GM21529 (cell line): ENCODE measurements around the gene RASL10A.

Experiments
- ATAC-seq: cut with Tn5 transposase; IDR thresholded peaks from one replicate; pipeline ENCODE4 v1.9.1; 2021; ENCODE audit not compliant: unreplicated experiment

The RASL10A gene

DNA sequence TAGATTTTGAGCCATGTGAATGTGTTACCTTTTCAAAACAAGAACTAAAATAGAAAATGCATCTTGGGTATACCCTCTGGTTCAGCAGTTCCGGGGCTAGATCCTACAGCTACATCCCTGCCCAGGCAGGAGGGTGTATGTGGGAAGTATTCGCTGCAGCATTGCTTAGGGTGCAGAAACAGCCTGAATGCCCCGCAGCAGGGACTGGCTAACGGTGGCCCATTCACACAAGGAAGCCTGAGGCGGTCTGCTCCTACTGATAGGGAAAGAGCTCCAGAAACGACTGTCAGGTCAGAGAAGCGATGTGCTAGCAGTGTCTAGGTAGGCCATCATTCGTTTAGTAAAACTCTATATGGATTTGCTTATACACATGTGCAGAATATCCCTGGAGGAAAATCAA lies 9.9 kb upstream of the RASL10A start:
- no peak for ATAC-seq

- no peak for ATAC-seq
Observed at GRCh38 chr22:29323641-29324040, 8.1 kb upstream of the RASL10A start.

DNA sequence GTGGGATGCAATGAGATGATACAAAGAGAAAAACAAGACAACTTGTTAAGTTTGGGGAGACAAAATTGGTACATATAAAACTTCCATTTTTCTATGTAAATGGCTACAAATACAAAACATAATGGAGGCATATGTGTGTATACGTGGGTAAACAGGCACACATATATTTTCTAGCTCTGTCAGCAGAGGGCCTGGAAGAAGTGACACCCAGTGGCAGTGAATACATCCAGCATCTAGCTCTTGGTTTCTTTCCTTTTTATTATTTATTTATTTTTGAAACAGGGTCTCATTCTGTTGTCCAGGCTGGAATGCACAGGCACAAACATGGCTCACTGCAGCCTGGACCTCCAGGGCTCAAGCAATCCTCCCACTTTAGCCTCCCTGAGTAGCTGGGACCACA lies 5.0 kb upstream of the RASL10A start:
- no peak for ATAC-seq

DNA sequence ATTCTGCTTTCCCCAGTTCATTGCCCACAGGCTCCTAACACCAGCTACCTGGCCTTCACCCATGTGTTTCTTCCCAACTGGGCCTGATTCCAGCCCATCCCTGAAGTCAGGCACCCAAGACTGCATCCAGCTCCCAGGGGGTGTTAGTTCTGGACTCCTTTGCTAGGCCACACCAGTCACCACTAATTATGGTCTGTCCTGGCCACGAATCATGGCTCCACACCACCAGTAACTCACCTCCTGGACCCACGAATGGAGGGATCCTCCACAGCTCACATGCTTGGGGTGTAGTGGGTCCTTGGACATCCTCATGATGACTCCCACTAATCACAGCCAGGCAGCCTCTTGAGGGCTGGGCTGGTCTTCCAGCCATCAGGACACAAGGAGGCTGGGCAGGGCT lies 3.6 kb upstream of the RASL10A start:
- no peak for ATAC-seq

- no peak for ATAC-seq
Observed at GRCh38 chr22:29317827-29318454, 2.4 kb upstream of the RASL10A start.

- no peak for ATAC-seq
Observed at GRCh38 chr22:29316141-29316828, 788 bp upstream of the RASL10A start.

DNA sequence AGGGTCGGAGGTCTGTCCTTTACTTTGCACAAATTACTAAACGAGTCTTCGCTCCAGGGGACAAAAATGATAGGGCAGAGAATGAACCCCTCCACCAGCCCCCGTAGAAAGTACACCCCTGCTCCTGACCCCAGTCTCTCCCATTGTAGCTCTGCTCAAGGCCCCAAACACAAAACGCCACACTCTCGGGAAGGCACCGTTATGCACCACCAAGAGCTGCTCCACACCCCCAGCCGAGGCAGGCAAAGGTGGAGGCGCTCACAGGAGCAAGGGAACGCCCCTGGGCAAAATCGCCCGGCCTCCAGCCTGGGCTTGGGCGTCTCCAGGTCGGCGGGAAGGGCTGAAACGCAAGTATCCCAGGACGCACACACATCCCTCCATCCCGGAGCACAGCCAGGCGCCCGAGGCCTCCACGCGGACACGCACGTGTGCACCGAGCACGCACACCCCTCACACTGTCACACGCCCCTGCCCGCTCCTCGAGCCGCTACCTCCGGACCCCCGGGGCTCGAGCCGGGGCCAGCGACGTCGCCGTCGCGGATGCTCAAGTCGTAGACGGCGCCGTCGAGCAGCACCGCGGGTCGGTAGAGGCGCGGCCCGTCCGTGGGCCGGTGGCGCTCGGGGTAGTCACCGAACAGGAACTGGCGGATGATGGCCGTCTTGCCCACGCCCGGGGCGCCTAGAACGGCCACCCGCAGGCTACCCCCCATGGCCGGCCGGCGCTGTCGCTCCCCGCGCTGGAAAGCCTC lies 786 bp downstream of the RASL10A start:
- no peak for ATAC-seq

DNA sequence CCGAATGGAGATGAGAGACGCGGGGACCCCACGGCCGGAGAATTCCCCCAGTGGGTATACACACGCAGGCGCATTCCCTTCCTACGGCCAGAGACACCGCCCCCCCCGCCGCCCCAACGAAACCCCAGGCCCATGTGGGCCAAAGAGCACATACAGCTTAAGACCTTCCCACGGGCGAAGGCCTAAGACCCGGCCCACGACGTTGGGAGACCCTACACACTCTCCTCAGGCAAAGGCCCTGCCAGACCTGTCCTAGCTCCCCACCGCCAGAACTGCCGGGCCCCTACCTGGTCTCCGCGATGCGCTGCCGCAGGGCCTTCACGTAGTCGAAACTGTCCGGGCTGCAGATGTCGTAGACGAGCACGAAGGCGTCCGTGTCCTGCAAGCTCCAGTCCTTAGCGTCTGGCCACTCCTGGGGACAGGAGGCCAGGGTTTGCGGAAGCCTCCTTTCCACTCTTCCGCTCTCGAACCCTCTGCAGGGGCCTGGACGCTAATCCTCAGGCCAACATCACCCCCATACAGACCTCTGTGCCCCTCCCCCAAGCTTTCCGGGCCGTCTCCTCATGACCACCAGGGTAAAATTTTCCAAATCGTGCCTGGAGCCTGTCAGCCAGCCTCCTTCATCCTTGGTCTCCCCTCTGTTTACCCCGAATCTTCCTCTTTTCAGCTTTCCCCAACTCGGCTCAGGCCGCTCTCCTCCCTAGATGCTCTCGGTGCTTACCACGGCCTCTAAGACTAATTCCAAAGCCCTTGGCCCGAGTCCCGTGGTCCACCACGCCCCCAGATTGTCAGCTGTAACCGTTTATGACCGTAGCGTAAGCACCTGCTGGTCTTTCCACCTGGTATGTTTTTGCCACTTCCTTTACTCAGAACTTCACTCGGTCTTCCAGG lies 1.7 kb downstream of the RASL10A start:
- ATAC-seq: no peak

DNA sequence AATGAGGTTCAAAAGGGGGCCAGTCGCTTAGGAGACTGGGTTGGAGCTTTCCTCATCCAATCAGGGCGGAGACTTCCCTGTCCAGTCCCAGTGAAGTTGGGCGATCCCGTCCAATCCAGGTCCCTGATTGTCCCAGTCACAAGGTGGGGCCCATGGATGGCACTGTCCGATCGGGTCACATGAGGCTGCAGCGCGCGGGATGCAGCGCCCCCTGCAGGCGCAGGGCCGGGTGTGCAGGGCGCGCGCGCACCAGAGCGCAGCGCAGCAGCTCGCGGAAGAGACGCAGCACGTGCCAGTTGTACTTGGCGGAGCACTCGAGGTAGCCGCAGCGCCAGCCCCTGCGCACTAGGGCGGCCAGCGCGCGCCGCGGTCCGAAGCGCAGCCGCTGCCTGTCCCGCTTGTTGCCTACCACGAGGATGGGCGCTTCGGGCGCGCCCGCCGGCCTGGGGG lies 2.3 kb downstream of the RASL10A start:
- no peak for ATAC-seq

- no peak for ATAC-seq
Observed at GRCh38 chr22:29312218-29313125, 3.0 kb downstream of the RASL10A start.

GRCh38 chr22:29311464-29312217 lies 3.9 kb downstream of the RASL10A start:
- no peak for ATAC-seq

DNA sequence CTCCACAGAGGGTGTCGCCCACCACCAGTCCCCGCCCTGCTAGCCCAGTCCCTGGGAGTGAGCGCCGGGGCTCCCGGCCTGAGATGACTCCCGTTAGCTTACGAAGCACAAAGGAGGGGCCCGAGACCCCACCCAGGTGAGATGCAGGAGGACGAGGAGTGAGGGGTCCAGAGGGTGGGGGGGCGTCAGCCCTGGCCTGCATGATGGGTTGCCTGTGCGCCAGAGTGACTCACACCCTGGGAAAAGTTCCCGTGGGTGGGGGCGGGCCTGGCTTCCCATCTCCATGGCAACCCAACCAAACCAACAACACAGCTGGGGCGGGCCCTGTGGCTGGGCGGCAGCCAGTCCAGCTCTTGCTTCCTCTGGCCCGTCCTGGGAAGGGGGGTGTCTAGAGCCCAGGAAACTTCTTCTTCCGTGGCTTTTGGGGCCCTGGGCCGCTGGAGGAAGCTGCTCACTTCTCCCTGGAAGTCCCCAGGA lies 4.6 kb downstream of the RASL10A start:
- no peak for ATAC-seq

DNA sequence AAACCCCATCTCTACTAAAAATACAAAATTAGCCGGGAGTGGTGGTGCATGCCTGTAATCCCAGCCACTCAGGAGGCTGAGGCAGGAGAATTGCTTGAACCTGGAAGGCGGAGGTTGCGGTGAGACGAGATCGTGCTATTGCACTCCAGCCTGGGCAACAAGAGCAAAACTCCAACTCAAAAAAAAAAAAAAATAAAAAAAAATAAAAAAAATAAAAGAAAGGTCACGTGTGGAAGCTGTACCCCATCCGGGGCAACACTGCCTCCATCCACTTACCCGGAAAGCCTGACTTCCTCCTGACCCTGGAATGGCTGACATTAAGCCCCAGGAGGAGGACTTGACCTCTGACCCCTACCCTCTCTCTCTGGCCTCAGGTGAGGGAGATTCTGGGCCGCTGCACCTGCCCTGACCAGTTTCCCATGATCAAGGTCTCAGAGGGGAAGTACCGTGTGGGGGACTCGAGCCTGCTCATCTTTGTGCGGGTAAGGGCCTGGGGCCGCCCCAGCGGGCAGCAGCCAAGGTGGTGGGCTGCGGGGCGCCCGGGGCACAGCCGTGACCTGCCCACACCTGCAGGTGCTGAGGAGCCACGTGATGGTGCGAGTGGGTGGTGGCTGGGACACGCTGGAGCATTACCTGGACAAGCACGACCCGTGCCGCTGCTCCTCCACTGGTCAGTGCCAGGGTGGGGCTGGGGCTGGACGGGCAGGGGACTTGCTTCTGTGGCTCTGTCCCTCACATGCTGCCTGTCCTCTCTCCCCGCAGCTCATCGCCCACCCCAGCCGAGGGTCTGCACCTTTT lies 5.2 kb downstream of the RASL10A start:
- ATAC-seq: no peak

DNA sequence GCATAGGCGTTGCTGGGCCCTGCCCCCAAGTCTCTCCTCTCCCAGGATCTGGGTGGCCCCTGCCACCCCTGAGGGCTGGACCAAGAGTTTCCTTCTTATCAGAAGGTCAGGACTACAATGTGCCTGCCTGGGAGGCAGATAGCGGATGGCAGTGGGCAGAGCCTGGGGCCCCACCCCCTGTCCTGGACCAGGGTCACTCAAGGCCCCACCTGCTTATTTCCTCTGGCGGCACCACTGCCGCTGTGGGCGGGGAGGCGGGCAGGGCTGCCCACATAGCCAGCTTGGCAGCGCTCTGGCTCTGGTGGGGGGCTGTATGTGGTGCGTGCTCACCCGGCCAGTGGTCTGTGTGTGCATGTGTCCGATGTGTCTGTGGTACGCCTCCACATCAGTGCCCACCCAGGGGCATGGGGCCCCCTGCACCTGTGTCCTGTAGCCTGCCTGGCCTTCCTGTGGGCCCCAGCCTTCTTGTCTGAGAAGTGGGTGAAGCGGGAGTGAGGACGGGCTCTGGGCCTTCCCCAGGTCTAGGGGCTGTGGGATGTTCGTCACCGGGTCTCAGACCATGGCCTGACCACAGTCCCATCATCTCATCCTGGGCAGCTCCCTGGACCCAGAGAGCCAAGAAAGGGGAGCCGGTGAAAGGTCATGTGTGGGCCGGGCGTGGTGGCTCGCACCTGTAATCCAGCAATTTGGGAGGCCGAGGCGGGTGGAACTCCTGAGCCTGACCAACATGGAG lies 6.0 kb downstream of the RASL10A start:
- no peak for ATAC-seq

GRCh38 chr22:29308791-29309262 lies 6.7 kb downstream of the RASL10A start:
- no peak for ATAC-seq

GRCh38 chr22:29308148-29308790 lies 7.2 kb downstream of the RASL10A start:
- ATAC-seq: no peak

- ATAC-seq: no peak
Observed at GRCh38 chr22:29307596-29308147, 7.8 kb downstream of the RASL10A start.
